ENCODE results near the gene USP25. TPM values are rescaled to one million over a fixed set of nuclear protein-coding genes. Genes with fewer than 3 reads are reported as not detected.

USP25 gene
- total and polyA plus RNA-seq, 7 donors: 20.0 to 149 (median 104) TPM

GRCh38 chr21:15748586-15748985, 18.8 kb downstream of the USP25 start:
- H3K4me1 ChIP-seq: peaks cover 52% of the 10 kb centered on the region
- TF ChIP-seq, protein P1, sequence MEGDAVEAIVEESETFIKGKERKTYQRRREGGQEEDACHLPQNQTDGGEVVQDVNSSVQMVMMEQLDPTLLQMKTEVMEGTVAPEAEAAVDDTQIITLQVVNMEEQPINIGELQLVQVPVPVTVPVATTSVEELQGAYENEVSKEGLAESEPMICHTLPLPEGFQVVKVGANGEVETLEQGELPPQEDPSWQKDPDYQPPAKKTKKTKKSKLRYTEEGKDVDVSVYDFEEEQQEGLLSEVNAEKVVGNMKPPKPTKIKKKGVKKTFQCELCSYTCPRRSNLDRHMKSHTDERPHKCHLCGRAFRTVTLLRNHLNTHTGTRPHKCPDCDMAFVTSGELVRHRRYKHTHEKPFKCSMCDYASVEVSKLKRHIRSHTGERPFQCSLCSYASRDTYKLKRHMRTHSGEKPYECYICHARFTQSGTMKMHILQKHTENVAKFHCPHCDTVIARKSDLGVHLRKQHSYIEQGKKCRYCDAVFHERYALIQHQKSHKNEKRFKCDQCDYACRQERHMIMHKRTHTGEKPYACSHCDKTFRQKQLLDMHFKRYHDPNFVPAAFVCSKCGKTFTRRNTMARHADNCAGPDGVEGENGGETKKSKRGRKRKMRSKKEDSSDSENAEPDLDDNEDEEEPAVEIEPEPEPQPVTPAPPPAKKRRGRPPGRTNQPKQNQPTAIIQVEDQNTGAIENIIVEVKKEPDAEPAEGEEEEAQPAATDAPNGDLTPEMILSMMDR (IDR thresholded peaks at IDR 0.05): no peak

DNA sequence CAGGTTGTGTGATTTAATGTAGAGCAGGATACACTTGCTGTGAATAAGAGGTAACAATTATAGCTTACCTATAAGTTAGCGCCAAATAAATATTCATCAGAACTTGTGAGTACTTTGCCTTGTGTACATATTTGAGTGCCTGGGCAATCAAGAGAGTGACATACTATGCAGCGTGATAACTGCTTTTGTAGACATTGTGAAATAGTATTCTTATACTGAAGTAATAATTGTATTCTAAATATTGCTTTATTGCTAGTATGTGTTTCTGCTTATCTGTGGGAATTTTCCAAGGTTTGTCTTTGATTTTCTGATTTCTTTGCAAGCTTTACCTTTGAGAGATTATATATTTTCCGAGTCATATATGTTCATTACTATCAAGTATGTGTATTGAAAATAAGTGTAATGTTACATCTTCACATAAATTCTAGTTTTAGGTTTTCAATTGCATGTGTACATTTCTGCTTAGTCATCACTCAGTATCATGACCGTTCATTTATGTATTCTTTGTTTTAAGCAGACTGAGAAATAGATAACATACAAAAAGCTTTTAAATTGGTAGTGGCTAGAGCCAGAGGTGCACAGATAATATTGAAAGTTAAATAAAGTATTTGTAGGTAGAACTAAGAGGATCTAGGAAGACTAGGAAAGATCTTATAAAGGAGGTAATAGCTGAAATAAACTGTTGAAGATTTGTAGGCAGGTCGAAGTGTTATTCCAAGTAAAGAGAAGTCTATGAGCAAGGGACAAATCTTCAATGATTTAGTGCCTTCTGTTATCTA, 19.5 kb downstream of the USP25 start:
- DNase-seq (no peak), ATAC-seq (no peak)
- 54 to 77% (median 72%) methylated on average over 5 of the region's 5 CpGs for WGBS, 3 donors
- Histone ChIP-seq H3K9me3 (no peaks in the 10 kb centered on the region), H3K27ac (peak overlapping the region; percentile 25), H3K36me3 (ENCODE audit: insufficient read depth in 1 of 2, low read depth in 1 of 2) (no peaks in the 10 kb centered on the region), H3K27me3 (ENCODE audit: insufficient read depth in 3 of 3, low read length in 2 of 3) (no peaks in the 10 kb centered on the region), H3K4me3 (peak overlapping the region; percentile 29), H3K4me1 (peaks cover 58% of the 10 kb centered on the region)
- TF ChIP-seq, protein P1 (IDR thresholded peaks at IDR 0.05): no peak
- intact Hi-C loops (cut with DNase I): no loop called here

More at GRCh38 chr21:15748586-15748985, 18.8 kb downstream of the USP25 start:
- no peak for ATAC-seq
- Histone ChIP-seq H3K4me3 (peak overlapping the region; percentile 29), H3K36me3 (ENCODE audit: insufficient read depth in 1 of 2, low read depth in 1 of 2) (no peaks in the 10 kb centered on the region), H3K27me3 (ENCODE audit: insufficient read depth in 3 of 3, low read length in 2 of 3) (no peaks in the 10 kb centered on the region), H3K9me3 (no peaks in the 10 kb centered on the region), H3K27ac (no peak overlapping the region)
- WGBS, 3 donors: 67 to 80% (median 77%) methylated on average over 1 of the region's 1 CpG
- intact Hi-C loops (cut with DNase I): no loop called here
- no peak for DNase-seq

DNA sequence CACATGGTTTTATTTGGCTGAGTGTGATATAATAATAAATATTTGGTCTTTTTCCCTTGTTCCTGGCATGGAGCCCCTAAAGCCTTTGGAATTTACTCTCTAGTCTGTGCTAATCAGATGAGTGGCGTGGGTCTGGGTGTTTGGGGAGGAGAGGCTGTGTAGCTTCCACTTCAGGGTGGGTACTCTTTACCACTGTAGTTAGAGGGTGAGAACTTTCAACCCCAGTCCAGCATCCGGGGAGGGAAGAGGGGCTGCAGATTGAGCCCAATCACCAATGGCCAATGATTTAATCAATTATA, 20.0 kb downstream of the USP25 start:
- Histone ChIP-seq H3K36me3 (ENCODE audit: insufficient read depth in 1 of 2, low read depth in 1 of 2) (no peaks in the 10 kb centered on the region), H3K9me3 (no peaks in the 10 kb centered on the region), H3K27me3 (ENCODE audit: insufficient read depth in 3 of 3, low read length in 2 of 3) (no peaks in the 10 kb centered on the region), H3K4me3 (peak overlapping the region; percentile 29), H3K27ac (peak overlapping the region; percentile 25), H3K4me1 (peaks cover 64% of the 10 kb centered on the region)
- TF ChIP-seq, protein P1 (IDR thresholded peaks at IDR 0.05): no peak
- 63 to 74% (median 67%) methylated on average over 2 of the region's 2 CpGs for WGBS, 3 donors
- DNase-seq (no peak), ATAC-seq (peak in 1 of 4 donors; percentile 32)
- intact Hi-C loops (cut with DNase I): no loop called here

- H3K9me3 ChIP-seq: no peaks in the 10 kb centered on the region
- H3K4me1 ChIP-seq: peaks cover 76% of the 10 kb centered on the region
These were observed 21.3 kb downstream of the USP25 start for GRCh38 chr21:15751037-15751436.

More at GRCh38 chr21:15751037-15751436, 21.3 kb downstream of the USP25 start:
- H3K27ac ChIP-seq: no peak overlapping the region
- no peak overlapping the region for H3K4me3 ChIP-seq
- intact Hi-C loops (cut with DNase I): no loop called here
- TF ChIP-seq, protein P1 (IDR thresholded peaks at IDR 0.05): no peak
- no peaks in the 10 kb centered on the region for H3K27me3 ChIP-seq (ENCODE audit: insufficient read depth in 3 of 3, low read length in 2 of 3)
- no peak for DNase-seq
- WGBS, 3 donors: 25 to 40% (median 38%) methylated on average over 1 of the region's 1 CpG
- peak in 1 of 4 donors; percentile 24 for ATAC-seq
- H3K36me3 ChIP-seq (ENCODE audit: insufficient read depth in 1 of 2, low read depth in 1 of 2): no peaks in the 10 kb centered on the region

All from psoas muscle (tissue), 8 donors.